K562 (cell line): ENCODE measurements around the gene CHKB. TPM values are rescaled to one million over a fixed set of nuclear protein-coding genes. Genes with fewer than 3 reads are reported as not detected.

Experiments
- ATAC-seq: fragments of 200-7000 bp; cut with Tn5 transposase; 3 replicates; pipeline ENCODE4 v1.9.1; 2020; ENCODE audit warnings: moderate library complexity
- BruUV-seq: library from RNA; stranded (reverse); fragments of 400-500 nt; replicated peaks from 2 replicates; lab custom pipeline; 2021; lab: Mats Ljungman, UMichigan
- CTCF ChIA-PET: fragments of 300-600 bp; formaldehyde crosslinking; extraction: SDS; loops from one replicate; lab custom pipeline; 2021; ENCODE audit warnings: low intra/inter-chr PET ratio; lab: Yijun Ruan, JAX
- POLR2A ChIA-PET: fragments of 300-600, 350-650 bp; sonication (Branson Sonifier 250); formaldehyde crosslinking; extraction: SDS; loops from one replicate; lab custom pipeline; 2021; ENCODE audit warnings: antibody characterized with exemption, inconsistent platforms; lab: Yijun Ruan, JAX
- DNase-seq, 4 experiments: peaks; one replicate each; pipeline versions ENCODE4 v3.0.0 to v3.0.0-alpha.2; 2011 to 2018; ENCODE audit warnings: low spot score in 3 of 4, mixed read lengths in 3 of 4; ENCODE audit errors: extremely low read depth in 1 of 4
- FAIRE-seq: peaks from 2 replicates; lab custom pipeline; 2011; peaks lifted over from hg19 to GRCh38; lab: Jason Lieb, UNC
- H2AFZ ChIP-seq: 2 replicates; pipeline ENCODE4 v1.6.0; 2011; ENCODE audit warnings: low read depth, low read length, control low read depth, inconsistent platforms
- H3K27ac ChIP-seq: fragments of 200-600 bp; 3 replicates; pipeline ENCODE4 v1.8.0; 2011; ENCODE audit warnings: low read depth, mild to moderate bottlenecking, control low read depth, inconsistent platforms, low read length, moderate library complexity, mixed read lengths; ENCODE audit errors: extremely low read depth
- H3K27me3 ChIP-seq, 2 experiments: fragments of 300-600 bp in 1 of 2; 2 replicates in 1 of 2; 3 replicates in 1 of 2; pipeline versions ENCODE4 v1.6.0 to v1.8.0; 2011; ENCODE audit warnings: inconsistent platforms in 2 of 2, low read length in 2 of 2, mild to moderate bottlenecking in 1 of 2, mixed read lengths in 1 of 2, moderate library complexity in 1 of 2; ENCODE audit not compliant: control insufficient read depth in 2 of 2, insufficient read depth in 2 of 2
- H3K36me3 ChIP-seq: fragments of 300-600 bp; 3 replicates; pipeline ENCODE4 v1.8.0; 2011; ENCODE audit warnings: mild to moderate bottlenecking, low read length, inconsistent platforms; ENCODE audit not compliant: control insufficient read depth, insufficient read depth
- H3K4me1 ChIP-seq, 2 experiments: fragments of 200-600 bp in 1 of 2; replicated peaks in 1 of 2; 2 replicates in 1 of 2; 3 replicates in 1 of 2; pipeline versions ENCODE4 v1.5.1 to v1.8.0; 2011; ENCODE audit warnings: inconsistent platforms in 2 of 2, low read length in 2 of 2, mild to moderate bottlenecking in 1 of 2, mixed read lengths in 1 of 2, moderate library complexity in 1 of 2; ENCODE audit not compliant: control insufficient read depth in 2 of 2, insufficient read depth in 2 of 2
- H3K4me2 ChIP-seq: 2 replicates; pipeline ENCODE4 v1.6.1; 2011; ENCODE audit warnings: low read length, control low read depth, inconsistent platforms, mixed read lengths; ENCODE audit not compliant: insufficient read depth
- H3K4me3 ChIP-seq: fragments of 200-600 bp; sonication (generic), shearing (Covaris generic); 2 replicates; pipeline ENCODE4 v1.5.1; 2016; ENCODE audit warnings: control low read depth, inconsistent platforms
- H3K79me2 ChIP-seq: fragments of 200-600 bp; 3 replicates; pipeline ENCODE4 v1.8.0; 2011; ENCODE audit warnings: low read length, inconsistent platforms; ENCODE audit not compliant: control insufficient read depth, insufficient read depth
- H3K9ac ChIP-seq, 2 experiments: 2 replicates each; pipeline versions ENCODE4 v1.6.0 to v1.6.1; 2011; ENCODE audit warnings: low read depth in 2 of 2, low read length in 2 of 2, control low read depth in 1 of 2, inconsistent platforms in 1 of 2, mild to moderate bottlenecking in 1 of 2, mixed read lengths in 1 of 2; ENCODE audit not compliant: insufficient read depth in 1 of 2
- H3K9me1 ChIP-seq: one replicate; pipeline ENCODE4 v1.6.0; 2011; ENCODE audit warnings: inconsistent platforms, mild to moderate bottlenecking, low read length, moderate library complexity; ENCODE audit not compliant: control insufficient read depth, insufficient read depth
- H3K9me3 ChIP-seq: replicated peaks from 2 replicates; pipeline ENCODE4 v1.5.1; 2011; ENCODE audit warnings: low read depth, low read length, inconsistent platforms; ENCODE audit not compliant: control insufficient read depth, insufficient read depth
- H4K20me1 ChIP-seq: replicated peaks from 2 replicates; pipeline ENCODE4 v1.6.1; 2011; ENCODE audit warnings: low read length, inconsistent platforms, mixed read lengths; ENCODE audit not compliant: control insufficient read depth, insufficient read depth
- ARID2 ChIP-seq: fragments of 450-650 bp; IDR thresholded peaks from 2 replicates; pipeline ENCODE4 v1.6.1; 2017; ENCODE audit warnings: antibody characterized with exemption, mild to moderate bottlenecking
- ATF7 ChIP-seq: fragments of 450-650 bp; IDR thresholded peaks from 2 replicates; pipeline ENCODE4 v1.7.1; 2014; ENCODE audit warnings: mild to moderate bottlenecking, moderate library complexity
- E2F6 ChIP-seq, 2 experiments: IDR thresholded peaks; 2 replicates each; pipeline ENCODE4 v1.6.1; 2011; ENCODE audit warnings: borderline replicate concordance in 1 of 2, control low read depth in 1 of 2, low read depth in 1 of 2, low read length in 1 of 2, mild to moderate bottlenecking in 1 of 2, mixed read lengths in 1 of 2, moderate library complexity in 1 of 2; ENCODE audit not compliant: insufficient read depth in 1 of 2, insufficient read length in 1 of 2, poor library complexity in 1 of 2, severe bottlenecking in 1 of 2; ENCODE audit errors: extremely low read depth in 1 of 2
- E2F8 ChIP-seq: fragments of 450-650 bp; IDR thresholded peaks from 2 replicates; pipeline ENCODE4 v1.7.1; 2018; ENCODE audit warnings: mild to moderate bottlenecking, low read depth; ENCODE audit not compliant: partially characterized antibody
- EGR1 ChIP-seq: fragments of 450-650 bp; conservative IDR thresholded peaks from 2 replicates; pipeline ENCODE4 v1.6.1; 2017; ENCODE audit warnings: mild to moderate bottlenecking
- FOXK1 ChIP-seq: sonication (generic); formaldehyde crosslinking; IDR thresholded peaks from 2 replicates; pipeline ENCODE4 v1.8.0; 2022; ENCODE audit warnings: missing genetic modification reagents, mild to moderate bottlenecking, borderline replicate concordance
- ILK ChIP-seq: fragments of 450-650 bp; IDR thresholded peaks from 2 replicates; pipeline ENCODE4 v1.6.1; 2016; ENCODE audit warnings: missing genetic modification characterization, low read depth, mild to moderate bottlenecking, missing compliant biosample characterization, moderate library complexity, borderline replicate concordance
- L3MBTL2 ChIP-seq: fragments of 450-650 bp; IDR thresholded peaks from 2 replicates; pipeline ENCODE4 v1.6.1; 2016; ENCODE audit warnings: mild to moderate bottlenecking, moderate library complexity
- MAFK ChIP-seq: IDR thresholded peaks from 2 replicates; pipeline ENCODE4 v1.6.1; 2011; ENCODE audit warnings: low read length, improper control_type of control experiment
- MECOM ChIP-seq: fragments of 250-450 bp; sonication (Bioruptor Pico); IDR thresholded peaks from 2 replicates; pipeline ENCODE4 v1.8.0; 2022; ENCODE audit warnings: inconsistent platforms
- MED1 ChIP-seq: sonication (generic); formaldehyde crosslinking; IDR thresholded peaks from 2 replicates; pipeline ENCODE4 v1.8.1; 2023; ENCODE audit warnings: missing genetic modification reagents, borderline replicate concordance
- RBFOX2 ChIP-seq: fragments of 200-400 bp; formaldehyde crosslinking; IDR thresholded peaks from 2 replicates; pipeline ENCODE4 v1.6.1; 2017; ENCODE audit warnings: low read depth, mild to moderate bottlenecking, low read length, moderate library complexity
- SRSF1 ChIP-seq: fragments of 200-400 bp; formaldehyde crosslinking; IDR thresholded peaks from 2 replicates; pipeline ENCODE4 v1.6.1; 2017; ENCODE audit warnings: mild to moderate bottlenecking, low read depth, low read length, moderate library complexity
- TSC22D4 ChIP-seq: fragments of 450-650 bp; IDR thresholded peaks from 2 replicates; pipeline ENCODE4 v1.6.1; 2016; ENCODE audit warnings: missing genetic modification characterization, missing biosample characterization, control low read depth
- XRCC3 ChIP-seq: fragments of 450-650 bp; IDR thresholded peaks from 2 replicates; pipeline ENCODE4 v1.6.1; 2017; ENCODE audit warnings: mild to moderate bottlenecking, moderate library complexity
- ZC3H4 ChIP-seq: sonication (generic); formaldehyde crosslinking; IDR thresholded peaks from 2 replicates; pipeline ENCODE4 v1.9.0; 2021; ENCODE audit warnings: missing genetic modification reagents, borderline replicate concordance
- ZNF384 ChIP-seq: IDR thresholded peaks from 2 replicates; pipeline ENCODE4 v1.6.1; 2012; ENCODE audit warnings: low read depth, low read length, improper control_type of control experiment
- ZNF584 ChIP-seq: fragments of 200-800 bp; sonication (Bioruptor generic); IDR thresholded peaks from 2 replicates; pipeline ENCODE4 v1.6.1; 2016; ENCODE audit warnings: low read depth, mild to moderate bottlenecking, missing genetic modification characterization, missing compliant biosample characterization
- WGBS: fragments of 100-300 bp; shearing (Covaris generic); methylation state at CpG from one replicate; pipeline ENCODE4 v1.1.6; 2016; ENCODE audit warnings: low coverage, mixed read lengths; ENCODE audit not compliant: insufficient coverage; ENCODE audit errors: missing lambda C conversion rate; 5-methylcytosine and 5-hydroxymethylcytosine counted together
- in situ Hi-C: fragments of 300-500 bp; cut with MboI; formaldehyde crosslinking; loops from 4 replicates; pipeline ENCODE4 v1.15.0; 2018; ENCODE audit warnings: inconsistent platforms, mixed read lengths
- intact Hi-C: fragments of 100-400 bp; cut with micrococcal nuclease; formaldehyde crosslinking; loops from 2 replicates; pipeline ENCODE4 v1.14.2; 2022
- polyA plus RNA-seq, 8 experiments: library from polyadenylated mRNA; depleted of rRNA in 4 of 8; stranded (reverse) in 5 of 8; unstranded in 3 of 8; fragments of >200 nt; fragmentation: Nextera tagmentation in 2 of 8; fragmentation: Illumina TruSeq in 1 of 8; extraction: Ambion mirVana in 2 of 8; extraction: Trizol in 1 of 8; gene quantifications; 2 replicates each; pipeline versions ENCODE4 v1.2.1 to v1.2.3, GENCODE V29; 2011 to 2014; ENCODE audit warnings: inconsistent platforms in 1 of 8, missing spikeins in 1 of 8
- total RNA-seq, 7 experiments: library from RNA; depleted of rRNA in 6 of 7; stranded (reverse); fragments of >200 nt in 6 of 7; fragmentation: Illumina TruSeq in 2 of 7; extraction: Trizol in 2 of 7; gene quantifications; 2 replicates each; pipeline versions ENCODE4 v1.2.1 to v1.2.3, GENCODE V29; 2011 to 2021; ENCODE audit warnings: low replicate concordance in 1 of 7

Gene CHKB
- total and polyA plus RNA-seq, 9 of the 15 experiments (the other 6 are each of a cell fraction or from before 2014, with no cell fraction given) = 2.7 to 31.0 (median 11.0) TPM

GRCh38 chr22:50583294-50583861 is 729 bp upstream of the CHKB start:
- intact Hi-C loops = no loop called here
- H3K9ac ChIP-seq = peak overlapping the region; percentile 56 to 88; a peak in 3 of 4 replicates
- peak overlapping the region; percentile 77 for H2AFZ ChIP-seq
- ChIA-PET CTCF (interaction anchor here (0.7 kb wide), 1 partner anchor 71 kb away, joined by 3 read pairs; no protein-coding TSS in a partner anchor), POLR2A (interaction anchor here (0.5 to 1.6 kb wide), 4 partner anchors 10 to 243 kb away, joined by 3 to 4 read pairs (median 4); partner anchors contain the start of gene SCO2)
- ATAC-seq (peak; percentile 28), FAIRE-seq (no peak), DNase-seq (no peak)
- no peaks in the 10 kb centered on the region for H3K9me3 ChIP-seq
- H3K27ac ChIP-seq = peak overlapping the region; percentile 48; the same call in 2 of the 3 replicates
- H3K27me3 ChIP-seq = no peaks in the 10 kb centered on the region
- WGBS = 7% methylated on average over 20 of the region's 37 CpGs
- H3K4me2 ChIP-seq = peak overlapping the region; percentile 88
- no peaks in the 10 kb centered on the region; the same call in 2 of the 3 replicates for H3K36me3 ChIP-seq
- H4K20me1 ChIP-seq = no peaks in the 10 kb centered on the region
- H3K79me2 ChIP-seq = peaks cover 6% of the 10 kb centered on the region; the same call in 2 of the 3 replicates
- in situ Hi-C loops = no loop called here
- TSS peak; percentile 87 for BruUV-seq
- H3K4me1 ChIP-seq = peaks cover 15 to 23% of the 10 kb centered on the region in 2 experiments; a peak in 4 of 5 replicates
- no peaks in the 10 kb centered on the region for H3K9me1 ChIP-seq
- peak overlapping the region; percentile 77 for H3K4me3 ChIP-seq
- TF ChIP-seq ILK (no peak), ZNF384 (no peak), E2F6 (IDR thresholded peaks at IDR 0.05; ENCODE audit: borderline replicate concordance in 1 of 2, extremely low read depth in 1 of 2, insufficient read depth in 1 of 2, insufficient read length in 1 of 2, low read depth in 1 of 2, low read length in 1 of 2, poor library complexity in 1 of 2, severe bottlenecking in 1 of 2) (no peak), XRCC3 (no peak), SRSF1 (no peak), TSC22D4 (tag) (no peak), E2F8 (no peak), RBFOX2 (0 out of 2 replicates have a peak, but pooled peaks have one; percentile 1), ZC3H4 (CRISPR knock-in tag) (no peak), ZNF584 (no peak), ATF7 (no peak), MECOM (CRISPR knock-in tag) (no peak), EGR1 (0 out of 2 replicates have a peak, but pooled peaks have one; percentile 42), ARID2 (no peak), MAFK (no peak), MED1 (CRISPR knock-in tag) (no peak), FOXK1 (no peak), L3MBTL2 (peak; percentile 4; the same call in 1 of the 2 replicates)
